Mesenchymal stem cell (in vitro differentiated cells and primary cell): Measurements from ENCODE around the gene PDK4.

Experiments
- DNase-seq: peaks from one replicate; pipeline ENCODE4 v3.0.0-alpha.2; 2013
- H2AFZ ChIP-seq: one replicate; pipeline ENCODE4 v1.6.1; 2013; ENCODE audit warnings: low read depth, mild to moderate bottlenecking, control low read depth, inconsistent platforms, low read length, moderate library complexity
- H2AK5ac ChIP-seq: 2 replicates; pipeline ENCODE4 v1.6.1; 2013; ENCODE audit warnings: low read length, moderate library complexity, mild to moderate bottlenecking, inconsistent platforms; ENCODE audit not compliant: severe bottlenecking
- H2BK120ac ChIP-seq: one replicate; pipeline ENCODE4 v1.6.1; 2013; ENCODE audit warnings: low read depth, mild to moderate bottlenecking, inconsistent platforms, low read length, moderate library complexity
- H2BK12ac ChIP-seq, 2 experiments: one replicate each; pipeline ENCODE4 v1.6.1; 2013; ENCODE audit warnings: inconsistent platforms in 2 of 2, low read length in 2 of 2, mild to moderate bottlenecking in 2 of 2, moderate library complexity in 2 of 2, control low read depth in 1 of 2
- H2BK15ac ChIP-seq: one replicate; pipeline ENCODE4 v1.6.1; 2013; ENCODE audit warnings: mild to moderate bottlenecking, low read depth, inconsistent platforms; ENCODE audit not compliant: poor library complexity, severe bottlenecking
- H2BK5ac ChIP-seq: 2 replicates; pipeline ENCODE4 v1.6.1; 2013; ENCODE audit warnings: low read depth, mild to moderate bottlenecking, low read length, control low read depth, inconsistent platforms; ENCODE audit not compliant: poor library complexity, severe bottlenecking
- H3K14ac ChIP-seq, 2 experiments: one replicate each; pipeline ENCODE4 v1.6.1; 2013; ENCODE audit warnings: inconsistent platforms in 2 of 2, low read length in 2 of 2, control low read depth in 1 of 2, mild to moderate bottlenecking in 1 of 2, moderate library complexity in 1 of 2
- H3K18ac ChIP-seq, 2 experiments: one replicate each; pipeline ENCODE4 v1.6.1; 2013; ENCODE audit warnings: inconsistent platforms in 2 of 2, low read length in 2 of 2, control low read depth in 1 of 2, low read depth in 1 of 2, mild to moderate bottlenecking in 1 of 2
- H3K23ac ChIP-seq, 2 experiments: one replicate each; pipeline ENCODE4 v1.6.1; 2013; ENCODE audit warnings: inconsistent platforms in 2 of 2, low read length in 2 of 2, mild to moderate bottlenecking in 2 of 2, moderate library complexity in 2 of 2, control low read depth in 1 of 2
- H3K27ac ChIP-seq: 2 replicates; pipeline ENCODE4 v1.5.1; 2013; ENCODE audit warnings: mild to moderate bottlenecking, moderate library complexity, low read length, control low read depth, inconsistent platforms; ENCODE audit not compliant: poor library complexity, severe bottlenecking
- H3K27me3 ChIP-seq, 2 experiments: 2 replicates each; pipeline versions ENCODE4 v1.6.1 to v1.7.0; 2013; ENCODE audit warnings: low read length in 2 of 2, mild to moderate bottlenecking in 2 of 2, moderate library complexity in 2 of 2, control low read depth in 1 of 2, inconsistent platforms in 1 of 2; ENCODE audit not compliant: control insufficient read depth in 1 of 2, insufficient read depth in 1 of 2
- H3K36me3 ChIP-seq, 2 experiments: 2 replicates each; pipeline versions ENCODE4 v1.6.1 to v1.7.0; 2013; ENCODE audit warnings: low read length in 2 of 2, control low read depth in 1 of 2, inconsistent platforms in 1 of 2, low read depth in 1 of 2, mild to moderate bottlenecking in 1 of 2; ENCODE audit not compliant: insufficient read depth in 2 of 2, control insufficient read depth in 1 of 2
- H3K4ac ChIP-seq, 2 experiments: one replicate each; pipeline ENCODE4 v1.6.1; 2013; ENCODE audit warnings: inconsistent platforms in 2 of 2, low read length in 2 of 2, mild to moderate bottlenecking in 2 of 2, moderate library complexity in 2 of 2, control low read depth in 1 of 2, low read depth in 1 of 2
- H3K4me1 ChIP-seq: 2 replicates; pipeline ENCODE4 v1.6.1; 2013; ENCODE audit warnings: low read depth, low read length, control low read depth; ENCODE audit not compliant: control insufficient read depth, insufficient read depth
- H3K4me2 ChIP-seq: 2 replicates; pipeline ENCODE4 v1.6.1; 2013; ENCODE audit warnings: low read length, mild to moderate bottlenecking, inconsistent platforms; ENCODE audit not compliant: poor library complexity, severe bottlenecking
- H3K4me3 ChIP-seq, 2 experiments: 2 replicates each; pipeline versions ENCODE4 v1.5.1 to v1.7.0; 2013; ENCODE audit warnings: low read length in 2 of 2, mild to moderate bottlenecking in 2 of 2, control low read depth in 1 of 2, low read depth in 1 of 2; ENCODE audit not compliant: insufficient read depth in 1 of 2
- H3K79me1 ChIP-seq: replicated peaks from 2 replicates; pipeline ENCODE4 v1.6.1; 2013; ENCODE audit warnings: mild to moderate bottlenecking, control low read depth, low read length, inconsistent platforms; ENCODE audit not compliant: poor library complexity, severe bottlenecking
- H3K9ac ChIP-seq: 2 replicates; pipeline ENCODE4 v1.7.0; 2013; ENCODE audit warnings: mild to moderate bottlenecking, low read length, moderate library complexity
- H3K9me3 ChIP-seq: 2 replicates; pipeline ENCODE4 v1.7.0; 2013; ENCODE audit warnings: mild to moderate bottlenecking, low read length; ENCODE audit not compliant: control insufficient read depth
- H4K8ac ChIP-seq: one replicate; pipeline ENCODE4 v1.6.1; 2013; ENCODE audit warnings: inconsistent platforms, mild to moderate bottlenecking, low read length, moderate library complexity
- H4K91ac ChIP-seq: one replicate; pipeline ENCODE4 v1.6.1; 2013; ENCODE audit warnings: mild to moderate bottlenecking, low read length, inconsistent platforms
- WGBS: methylation state at CpG from one replicate; pipeline ENCODE4 v1.1.7; 2013; ENCODE audit warnings: mixed read lengths; 5-methylcytosine and 5-hydroxymethylcytosine counted together

The PDK4 gene

GRCh38 chr7:95535662-95536061, 60.7 kb downstream of the PDK4 start:
- Histone ChIP-seq H4K8ac (no peak overlapping the region), H2BK15ac (no peak overlapping the region), H4K91ac (no peak overlapping the region), H3K18ac (no peak overlapping the region), H3K27ac (no peak overlapping the region), H2BK12ac (no peak overlapping the region), H3K23ac (no peak overlapping the region), H3K14ac (no peak overlapping the region), H3K9ac (no peak overlapping the region), H3K9me3 (no peaks in the 10 kb centered on the region), H3K36me3 (no peaks in the 10 kb centered on the region), H3K4me3 (no peak overlapping the region), H2BK120ac (no peak overlapping the region), H2AFZ (no peak overlapping the region), H2AK5ac (no peak overlapping the region), H3K79me1 (no peaks in the 10 kb centered on the region), H2BK5ac (no peak overlapping the region), H3K4me2 (no peak overlapping the region), H3K4ac (no peak overlapping the region), H3K27me3 (peaks cover 0 to 4% of the 10 kb centered on the region in 2 experiments), H3K4me1 (no peaks in the 10 kb centered on the region)
- 43% methylated on average over 1 of the region's 1 CpG for WGBS
- DNase-seq: no peak

GRCh38 chr7:95534796-95535195, 61.5 kb downstream of the PDK4 start:
- H2BK15ac ChIP-seq: no peak overlapping the region
- peaks cover 0 to 4% of the 10 kb centered on the region in 2 experiments for H3K27me3 ChIP-seq
- no peak overlapping the region for H4K8ac ChIP-seq
- 81% methylated on average over 2 of the region's 2 CpGs for WGBS
- no peak overlapping the region for H2BK5ac ChIP-seq
- no peaks in the 10 kb centered on the region for H3K9me3 ChIP-seq
- H3K18ac ChIP-seq: no peak overlapping the region
- H2BK12ac ChIP-seq: peak overlapping the region in 1 of 2 experiments; percentile 29
- no peaks in the 10 kb centered on the region for H3K79me1 ChIP-seq
- H3K36me3 ChIP-seq: no peaks in the 10 kb centered on the region
- no peak overlapping the region for H4K91ac ChIP-seq
- H3K4me2 ChIP-seq: no peak overlapping the region
- no peak overlapping the region for H2AK5ac ChIP-seq
- H3K14ac ChIP-seq: no peak overlapping the region
- no peak overlapping the region for H3K27ac ChIP-seq
- H3K9ac ChIP-seq: no peak overlapping the region
- H3K4me1 ChIP-seq: no peaks in the 10 kb centered on the region
- no peak overlapping the region for H3K4me3 ChIP-seq
- no peak overlapping the region for H3K4ac ChIP-seq
- H2AFZ ChIP-seq: no peak overlapping the region
- no peak overlapping the region for H3K23ac ChIP-seq
- DNase-seq: no peak
- H2BK120ac ChIP-seq: no peak overlapping the region
